Measurements from ENCODE around the gene MTMR6.

MTMR6 gene

GRCh38 chr13:25249001-25249543 lies 38.2 kb downstream of the MTMR6 start:
- Histone ChIP-seq H3K9ac (ENCODE audit: low read depth in 1 of 2, low read length in 2 of 2) (no peak overlapping the region), H3K27ac (ENCODE audit: low read depth in 2 of 2, low read length in 2 of 2) (no peak overlapping the region), H3K36me3 (ENCODE audit: control insufficient read depth in 2 of 2, insufficient read depth in 2 of 2, low read length in 2 of 2) (peaks cover 5 to 11% of the 10 kb centered on the region in 2 donors), H3K4me3 (ENCODE audit: low read length in 2 of 2) (no peak overlapping the region), H3K27me3 (ENCODE audit: control insufficient read depth in 2 of 2, insufficient read depth in 2 of 2, low read length in 2 of 2) (no peaks in the 10 kb centered on the region), H3K9me3 (ENCODE audit: control insufficient read depth in 2 of 2, low read length in 2 of 2) (no peaks in the 10 kb centered on the region), H3K4me1 (ENCODE audit: control insufficient read depth in 2 of 2, insufficient read depth in 2 of 2, low read length in 2 of 2) (peaks cover 0 to 4% of the 10 kb centered on the region in 2 donors)

- Histone ChIP-seq H3K36me3 (ENCODE audit: control insufficient read depth in 2 of 2, insufficient read depth in 2 of 2, low read length in 2 of 2) (peaks cover 3 to 11% of the 10 kb centered on the region in 2 donors), H3K27me3 (ENCODE audit: control insufficient read depth in 2 of 2, insufficient read depth in 2 of 2, low read length in 2 of 2) (no peaks in the 10 kb centered on the region), H3K4me1 (ENCODE audit: control insufficient read depth in 2 of 2, insufficient read depth in 2 of 2, low read length in 2 of 2) (peaks cover 0 to 4% of the 10 kb centered on the region in 2 donors), H3K9ac (ENCODE audit: low read depth in 1 of 2, low read length in 2 of 2) (no peak overlapping the region), H3K27ac (ENCODE audit: low read depth in 2 of 2, low read length in 2 of 2) (no peak overlapping the region), H3K4me3 (ENCODE audit: low read length in 2 of 2) (no peak overlapping the region), H3K9me3 (ENCODE audit: control insufficient read depth in 2 of 2, low read length in 2 of 2) (no peaks in the 10 kb centered on the region)
These were observed 39.2 kb downstream of the MTMR6 start for GRCh38 chr13:25248071-25248470.

DNA sequence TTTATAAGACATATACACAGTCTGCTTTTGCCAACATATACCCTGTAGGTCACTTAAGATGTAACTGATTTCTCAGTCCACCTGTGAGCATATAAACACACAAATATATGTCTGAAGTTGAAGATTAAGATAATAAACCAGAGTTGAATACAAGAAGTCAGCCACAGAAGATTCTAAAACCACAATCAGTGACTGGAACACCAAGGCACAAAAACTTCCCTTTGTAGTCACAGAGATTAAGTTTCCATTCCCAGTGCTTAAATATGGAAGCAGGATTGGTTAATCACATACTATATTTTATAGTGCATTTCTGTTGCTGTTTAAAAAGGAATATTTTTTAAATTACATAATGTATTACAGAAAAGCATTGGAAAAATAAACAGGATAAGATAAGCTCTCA lies 39.9 kb downstream of the MTMR6 start:
- Histone ChIP-seq H3K27ac (ENCODE audit: low read depth in 2 of 2, low read length in 2 of 2) (no peak overlapping the region), H3K9ac (ENCODE audit: low read depth in 1 of 2, low read length in 2 of 2) (no peak overlapping the region), H3K4me1 (ENCODE audit: control insufficient read depth in 2 of 2, insufficient read depth in 2 of 2, low read length in 2 of 2) (no peaks in the 10 kb centered on the region), H3K9me3 (ENCODE audit: control insufficient read depth in 2 of 2, low read length in 2 of 2) (no peaks in the 10 kb centered on the region), H3K27me3 (ENCODE audit: control insufficient read depth in 2 of 2, insufficient read depth in 2 of 2, low read length in 2 of 2) (no peaks in the 10 kb centered on the region), H3K36me3 (ENCODE audit: control insufficient read depth in 2 of 2, insufficient read depth in 2 of 2, low read length in 2 of 2) (peaks cover 3 to 11% of the 10 kb centered on the region in 2 donors), H3K4me3 (ENCODE audit: low read length in 2 of 2) (no peak overlapping the region)

- no peak overlapping the region for H3K27ac ChIP-seq (ENCODE audit: low read depth in 2 of 2, low read length in 2 of 2)
- H3K4me3 ChIP-seq (ENCODE audit: low read length in 2 of 2): no peak overlapping the region
- H3K4me1 ChIP-seq (ENCODE audit: control insufficient read depth in 2 of 2, insufficient read depth in 2 of 2, low read length in 2 of 2): no peaks in the 10 kb centered on the region
- no peaks in the 10 kb centered on the region for H3K27me3 ChIP-seq (ENCODE audit: control insufficient read depth in 2 of 2, insufficient read depth in 2 of 2, low read length in 2 of 2)
- H3K36me3 ChIP-seq (ENCODE audit: control insufficient read depth in 2 of 2, insufficient read depth in 2 of 2, low read length in 2 of 2): peaks cover under 1 to 3% of the 10 kb centered on the region in 2 donors
- H3K9ac ChIP-seq (ENCODE audit: low read depth in 1 of 2, low read length in 2 of 2): no peak overlapping the region
- no peaks in the 10 kb centered on the region for H3K9me3 ChIP-seq (ENCODE audit: control insufficient read depth in 2 of 2, low read length in 2 of 2)
These were observed 43.2 kb downstream of the MTMR6 start for GRCh38 chr13:25244123-25244522.

DNA sequence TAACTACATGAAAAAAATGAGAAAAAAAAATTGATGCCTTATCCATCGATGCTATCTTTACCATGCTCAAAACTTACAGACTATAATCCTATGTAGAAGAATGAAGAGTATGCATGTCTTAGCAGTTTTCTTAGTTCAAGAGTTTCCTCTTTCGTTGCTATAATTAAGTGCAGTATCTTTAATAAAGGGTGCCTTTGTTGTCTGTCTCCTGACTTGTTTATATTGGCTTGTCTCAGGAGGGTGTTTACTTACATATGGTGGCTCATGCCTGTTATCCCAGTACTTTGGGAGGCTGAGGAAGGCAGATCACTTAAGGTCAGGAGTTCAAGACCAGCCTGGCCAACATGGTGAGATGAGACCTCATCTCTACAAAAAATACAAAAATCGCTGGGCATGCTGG lies 44.3 kb downstream of the MTMR6 start:
- Histone ChIP-seq H3K9me3 (ENCODE audit: control insufficient read depth in 2 of 2, low read length in 2 of 2) (no peaks in the 10 kb centered on the region), H3K4me3 (ENCODE audit: low read length in 2 of 2) (no peak overlapping the region), H3K36me3 (ENCODE audit: control insufficient read depth in 2 of 2, insufficient read depth in 2 of 2, low read length in 2 of 2) (peaks cover 0 to 3% of the 10 kb centered on the region in 2 donors), H3K4me1 (ENCODE audit: control insufficient read depth in 2 of 2, insufficient read depth in 2 of 2, low read length in 2 of 2) (no peaks in the 10 kb centered on the region), H3K27me3 (ENCODE audit: control insufficient read depth in 2 of 2, insufficient read depth in 2 of 2, low read length in 2 of 2) (no peaks in the 10 kb centered on the region), H3K27ac (ENCODE audit: low read depth in 2 of 2, low read length in 2 of 2) (no peak overlapping the region), H3K9ac (ENCODE audit: low read depth in 1 of 2, low read length in 2 of 2) (no peak overlapping the region)

GRCh38 chr13:25241007-25241406 lies 46.3 kb downstream of the MTMR6 start:
- no peaks in the 10 kb centered on the region for H3K4me1 ChIP-seq (ENCODE audit: control insufficient read depth in 2 of 2, insufficient read depth in 2 of 2, low read length in 2 of 2)
- H3K9me3 ChIP-seq (ENCODE audit: control insufficient read depth in 2 of 2, low read length in 2 of 2): no peaks in the 10 kb centered on the region
- H3K4me3 ChIP-seq (ENCODE audit: low read length in 2 of 2): no peak overlapping the region
- H3K27ac ChIP-seq (ENCODE audit: low read depth in 2 of 2, low read length in 2 of 2): no peak overlapping the region
- peaks cover 0 to 3% of the 10 kb centered on the region in 2 donors for H3K36me3 ChIP-seq (ENCODE audit: control insufficient read depth in 2 of 2, insufficient read depth in 2 of 2, low read length in 2 of 2)
- H3K9ac ChIP-seq (ENCODE audit: low read depth in 1 of 2, low read length in 2 of 2): no peak overlapping the region
- H3K27me3 ChIP-seq (ENCODE audit: control insufficient read depth in 2 of 2, insufficient read depth in 2 of 2, low read length in 2 of 2): no peaks in the 10 kb centered on the region

DNA sequence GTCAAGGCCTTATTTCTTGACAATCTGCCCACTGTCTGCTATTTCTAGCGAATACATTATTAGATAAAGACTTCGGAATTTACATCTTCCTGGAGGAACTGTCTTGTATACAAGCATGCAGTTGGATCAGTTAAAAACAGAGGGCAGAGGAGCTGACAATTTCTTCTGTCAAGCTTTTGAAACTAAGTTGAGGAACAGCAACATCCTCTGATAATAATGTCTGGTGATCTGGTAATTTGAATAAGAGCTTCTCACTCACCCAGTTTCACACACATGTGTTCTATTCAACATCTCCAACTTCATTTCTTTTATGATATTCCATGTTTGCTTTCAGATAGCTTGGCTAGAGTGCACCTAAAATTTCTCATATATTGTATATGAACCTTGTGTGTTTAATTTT lies 50.2 kb downstream of the MTMR6 start:
- Histone ChIP-seq H3K27me3 (ENCODE audit: control insufficient read depth in 2 of 2, insufficient read depth in 2 of 2, low read length in 2 of 2) (no peaks in the 10 kb centered on the region), H3K27ac (ENCODE audit: low read depth in 2 of 2, low read length in 2 of 2) (no peak overlapping the region), H3K36me3 (ENCODE audit: control insufficient read depth in 2 of 2, insufficient read depth in 2 of 2, low read length in 2 of 2) (no peaks in the 10 kb centered on the region), H3K4me1 (ENCODE audit: control insufficient read depth in 2 of 2, insufficient read depth in 2 of 2, low read length in 2 of 2) (peaks cover 0 to 2% of the 10 kb centered on the region in 2 donors), H3K9ac (ENCODE audit: low read depth in 1 of 2, low read length in 2 of 2) (no peak overlapping the region), H3K9me3 (ENCODE audit: control insufficient read depth in 2 of 2, low read length in 2 of 2) (no peaks in the 10 kb centered on the region), H3K4me3 (ENCODE audit: low read length in 2 of 2) (no peak overlapping the region)

DNA sequence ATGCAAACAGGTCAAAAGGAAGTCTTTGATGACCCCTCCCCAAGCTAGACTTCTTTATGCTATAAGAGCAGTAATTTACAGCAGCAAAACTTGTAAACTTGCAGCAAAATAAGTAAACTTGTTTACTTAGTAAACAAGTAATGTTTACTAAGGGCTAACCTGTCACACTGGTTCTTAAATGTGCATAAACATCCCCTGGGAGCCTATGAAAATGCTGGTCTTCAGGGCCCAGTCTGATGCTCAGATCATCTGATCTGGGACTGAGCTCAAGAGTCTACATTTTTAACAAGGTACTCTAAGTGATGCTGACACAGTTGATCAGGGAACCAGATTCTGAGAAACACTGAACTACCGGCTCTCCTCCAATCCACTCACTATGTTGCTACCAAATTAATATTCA lies 53.4 kb downstream of the MTMR6 start:
- no peak overlapping the region for H3K4me3 ChIP-seq (ENCODE audit: low read length in 2 of 2)
- peaks cover 0 to 2% of the 10 kb centered on the region in 2 donors for H3K4me1 ChIP-seq (ENCODE audit: control insufficient read depth in 2 of 2, insufficient read depth in 2 of 2, low read length in 2 of 2)
- no peaks in the 10 kb centered on the region for H3K36me3 ChIP-seq (ENCODE audit: control insufficient read depth in 2 of 2, insufficient read depth in 2 of 2, low read length in 2 of 2)
- H3K9me3 ChIP-seq (ENCODE audit: control insufficient read depth in 2 of 2, low read length in 2 of 2): no peaks in the 10 kb centered on the region
- no peak overlapping the region for H3K9ac ChIP-seq (ENCODE audit: low read depth in 1 of 2, low read length in 2 of 2)
- no peaks in the 10 kb centered on the region for H3K27me3 ChIP-seq (ENCODE audit: control insufficient read depth in 2 of 2, insufficient read depth in 2 of 2, low read length in 2 of 2)
- H3K27ac ChIP-seq (ENCODE audit: low read depth in 2 of 2, low read length in 2 of 2): no peak overlapping the region

DNA sequence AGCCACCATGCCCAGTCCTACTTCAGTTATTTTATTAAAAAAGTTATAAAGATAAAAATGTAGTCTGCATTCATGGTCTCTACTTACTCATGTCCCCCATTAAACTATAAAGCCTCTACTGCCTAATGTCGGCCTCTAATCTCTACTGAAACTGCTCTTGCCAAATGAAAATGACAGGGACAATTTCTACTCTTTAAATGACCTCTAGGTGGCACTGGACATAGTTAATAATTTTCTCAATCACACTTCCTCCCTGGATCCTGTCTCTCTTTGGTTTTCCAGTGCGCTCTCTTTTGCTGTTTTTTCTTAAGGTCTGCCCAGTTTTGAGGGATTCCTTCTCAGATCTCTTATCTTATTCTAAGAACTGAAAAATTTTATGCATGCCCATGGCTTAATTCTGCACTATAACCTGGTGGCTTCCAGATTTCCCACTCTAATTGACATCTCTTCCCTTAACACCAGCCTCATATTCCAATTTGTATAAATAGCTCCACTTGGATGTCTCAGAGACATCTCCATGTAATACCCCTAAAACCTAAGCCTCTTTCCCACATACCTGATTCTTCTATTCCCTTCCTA lies 54.3 kb downstream of the MTMR6 start:
- no peak overlapping the region for H3K4me3 ChIP-seq (ENCODE audit: low read length in 2 of 2)
- no peaks in the 10 kb centered on the region for H3K27me3 ChIP-seq (ENCODE audit: control insufficient read depth in 2 of 2, insufficient read depth in 2 of 2, low read length in 2 of 2)
- H3K4me1 ChIP-seq (ENCODE audit: control insufficient read depth in 2 of 2, insufficient read depth in 2 of 2, low read length in 2 of 2): peaks cover 0 to 2% of the 10 kb centered on the region in 2 donors
- no peaks in the 10 kb centered on the region for H3K9me3 ChIP-seq (ENCODE audit: control insufficient read depth in 2 of 2, low read length in 2 of 2)
- H3K36me3 ChIP-seq (ENCODE audit: control insufficient read depth in 2 of 2, insufficient read depth in 2 of 2, low read length in 2 of 2): no peaks in the 10 kb centered on the region
- no peak overlapping the region for H3K9ac ChIP-seq (ENCODE audit: low read depth in 1 of 2, low read length in 2 of 2)
- H3K27ac ChIP-seq (ENCODE audit: low read depth in 2 of 2, low read length in 2 of 2): no peak overlapping the region

GRCh38 chr13:25231517-25231916 lies 55.8 kb downstream of the MTMR6 start:
- no peak overlapping the region for H3K9ac ChIP-seq (ENCODE audit: low read depth in 1 of 2, low read length in 2 of 2)
- no peak overlapping the region for H3K4me3 ChIP-seq (ENCODE audit: low read length in 2 of 2)
- H3K27me3 ChIP-seq (ENCODE audit: control insufficient read depth in 2 of 2, insufficient read depth in 2 of 2, low read length in 2 of 2): no peaks in the 10 kb centered on the region
- no peaks in the 10 kb centered on the region for H3K36me3 ChIP-seq (ENCODE audit: control insufficient read depth in 2 of 2, insufficient read depth in 2 of 2, low read length in 2 of 2)
- no peak overlapping the region for H3K27ac ChIP-seq (ENCODE audit: low read depth in 2 of 2, low read length in 2 of 2)
- peaks cover 0 to 2% of the 10 kb centered on the region in 2 donors for H3K4me1 ChIP-seq (ENCODE audit: control insufficient read depth in 2 of 2, insufficient read depth in 2 of 2, low read length in 2 of 2)
- no peaks in the 10 kb centered on the region for H3K9me3 ChIP-seq (ENCODE audit: control insufficient read depth in 2 of 2, low read length in 2 of 2)
